COLO829 (cell line): ENCODE measurements around the gene DDR2.
A peak's percentile ranks its signal among the peaks of the same experiment; 100 is the strongest.
"Not testable (repeated sequence)": the region's sequence is repeated elsewhere in the genome, so short reads cannot be mapped to it uniquely, and the experiment has no call there.

Source experiments
- DNase-seq: peaks from one replicate; pipeline ENCODE4 v3.0.0; 2012; ENCODE audit warnings: low spot score

DDR2 gene

GRCh38 chr1:162632217-162632666 lies at the start of gene DDR2:
DDR2 (plus strand) TSS chr1:162632464; CDS start chr1:162719064, 86,600 bp downstream.
- peak; percentile 72 for DNase-seq

- DNase-seq = not testable (repeated sequence)
These were observed 49.4 kb upstream of the DDR2 start for GRCh38 chr1:162582901-162583300.

GRCh38 chr1:162585101-162585500 lies 47.2 kb upstream of the DDR2 start:
- DNase-seq = not testable (repeated sequence)

GRCh38 chr1:162587347-162587746 lies 44.9 kb upstream of the DDR2 start:
- no peak for DNase-seq

- no peak for DNase-seq
These were observed 44.5 kb upstream of the DDR2 start for GRCh38 chr1:162587761-162588260.

GRCh38 chr1:162590101-162590500 lies 42.2 kb upstream of the DDR2 start:
- peak; percentile 98 for DNase-seq

- DNase-seq = peak; percentile 65
These were observed 41.6 kb upstream of the DDR2 start for GRCh38 chr1:162590686-162591085.

- DNase-seq = no peak
These were observed 35.6 kb upstream of the DDR2 start for GRCh38 chr1:162596514-162597170.

- no peak for DNase-seq
These were observed 32.8 kb upstream of the DDR2 start for GRCh38 chr1:162599451-162599850.

- not testable (repeated sequence) for DNase-seq
These were observed 29.1 kb upstream of the DDR2 start for GRCh38 chr1:162603117-162603516.

GRCh38 chr1:162605225-162605927 lies 26.9 kb upstream of the DDR2 start:
- DNase-seq = peak; percentile 97

- no peak for DNase-seq
These were observed 23.0 kb upstream of the DDR2 start for GRCh38 chr1:162609306-162609705.

DNA sequence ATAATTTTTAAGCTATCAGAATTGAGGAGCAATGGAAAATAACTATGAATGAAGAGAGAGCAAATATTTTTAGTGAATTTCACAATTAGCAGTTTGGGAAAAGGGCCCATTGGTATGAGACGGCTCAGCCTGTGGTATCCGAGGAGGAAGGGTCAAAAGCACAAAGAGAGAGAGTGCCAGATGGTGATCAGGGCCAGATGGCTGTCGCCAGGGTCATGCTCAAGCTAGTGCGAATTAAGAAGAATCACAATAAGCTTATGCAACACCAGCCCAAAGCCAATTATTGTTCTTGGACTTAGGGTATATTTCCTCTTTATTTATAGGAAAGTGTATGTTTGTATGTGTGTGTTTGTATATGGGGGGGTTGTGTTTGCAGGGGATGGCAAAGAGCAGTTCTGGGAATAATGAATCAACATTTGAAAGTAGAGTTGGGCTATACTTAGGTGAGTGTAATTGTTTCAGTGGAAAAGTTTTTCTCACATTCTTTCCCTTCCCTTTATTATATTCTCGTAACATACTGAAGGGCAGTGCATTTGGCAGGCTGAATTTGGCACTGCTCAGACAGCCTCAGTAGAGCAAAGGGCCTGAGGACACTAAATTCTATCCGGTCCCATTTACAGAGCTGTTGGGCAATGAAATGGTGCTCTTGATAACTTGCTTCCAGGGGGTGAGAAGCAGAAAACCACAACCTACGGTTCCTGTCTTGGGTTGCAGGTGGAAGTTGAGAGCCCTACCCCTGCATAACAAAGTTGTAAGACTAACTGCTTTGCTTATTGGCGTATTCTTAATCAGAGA lies 19.5 kb upstream of the DDR2 start:
- no peak for DNase-seq

DNA sequence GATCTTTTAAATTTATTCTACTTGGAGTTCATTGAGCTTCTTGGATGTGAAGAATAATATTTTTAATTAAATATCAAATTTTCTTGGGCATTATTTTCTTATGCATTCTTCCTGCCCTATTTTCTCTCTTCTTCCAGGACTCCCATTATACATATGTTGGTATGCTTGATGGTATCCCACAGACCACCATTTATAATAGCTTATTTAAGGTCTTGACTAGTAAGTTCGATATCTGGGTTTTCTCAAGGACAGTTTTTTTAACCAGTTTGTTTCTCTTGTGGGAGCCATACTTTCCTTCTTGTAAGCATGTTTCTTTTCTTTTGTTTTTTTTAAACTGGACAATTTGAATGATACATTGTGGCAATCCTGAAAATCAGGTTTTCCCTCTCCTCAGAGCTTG lies 15.4 kb upstream of the DDR2 start:
- no peak for DNase-seq

DNA sequence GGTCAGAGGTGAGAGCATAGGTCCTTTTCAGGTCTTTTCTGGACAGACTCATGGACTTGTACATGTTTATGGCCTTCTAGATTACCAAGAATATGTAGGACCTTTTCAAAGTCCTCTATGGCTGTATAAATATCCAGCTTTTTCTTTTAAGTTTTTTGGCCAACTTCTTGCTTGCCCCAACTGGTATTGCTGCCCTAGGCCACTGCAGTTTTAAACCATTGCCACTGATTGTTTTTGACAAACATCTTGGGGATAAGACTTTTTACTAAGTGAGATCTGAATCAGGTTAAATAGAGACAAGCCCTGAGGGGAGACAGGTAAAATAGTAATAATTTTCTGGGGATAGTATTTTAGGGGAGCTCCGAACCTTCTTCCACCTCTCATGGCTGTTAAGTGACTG lies 14.8 kb upstream of the DDR2 start:
- DNase-seq = no peak

DNA sequence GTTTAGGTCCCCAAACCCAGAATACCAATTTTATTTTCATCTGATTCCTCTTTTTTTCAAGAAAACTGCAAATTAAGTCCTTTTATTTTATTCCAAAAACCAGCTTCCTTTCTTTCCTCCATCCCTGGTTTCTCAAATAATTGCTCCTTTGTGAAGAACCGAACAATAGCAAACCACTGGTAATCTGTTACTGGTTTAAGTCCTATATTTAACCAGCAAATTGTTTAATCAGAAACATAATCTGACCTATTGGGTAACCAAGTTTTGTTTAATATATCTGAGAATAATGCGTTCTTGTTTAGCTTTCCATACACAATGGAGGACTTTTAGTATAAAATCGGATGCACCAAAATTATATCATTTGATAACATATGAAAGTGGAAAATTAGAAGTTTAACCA lies 13.2 kb upstream of the DDR2 start:
- DNase-seq = peak; percentile 58

GRCh38 chr1:162621256-162621655 lies 11.0 kb upstream of the DDR2 start:
- no peak for DNase-seq

DNA sequence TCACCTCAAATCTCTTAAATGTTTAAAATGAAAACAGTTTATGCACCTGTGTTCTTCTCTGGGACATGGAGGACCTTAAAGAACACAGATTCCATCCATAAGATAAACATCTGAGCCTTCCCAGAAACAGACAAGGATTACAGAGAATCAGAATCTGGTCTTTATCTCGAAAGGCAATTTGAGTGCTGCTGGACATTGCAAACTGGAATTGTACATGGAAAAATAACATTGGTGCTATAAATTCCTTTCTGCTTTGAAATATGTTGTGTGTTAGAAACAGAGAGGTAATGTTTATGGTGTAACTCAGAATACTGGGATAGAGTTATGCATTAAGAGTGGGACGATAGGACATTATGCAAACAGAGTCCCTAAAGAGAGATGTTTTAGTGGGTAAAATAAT lies 6.6 kb upstream of the DDR2 start:
- no peak for DNase-seq

DNA sequence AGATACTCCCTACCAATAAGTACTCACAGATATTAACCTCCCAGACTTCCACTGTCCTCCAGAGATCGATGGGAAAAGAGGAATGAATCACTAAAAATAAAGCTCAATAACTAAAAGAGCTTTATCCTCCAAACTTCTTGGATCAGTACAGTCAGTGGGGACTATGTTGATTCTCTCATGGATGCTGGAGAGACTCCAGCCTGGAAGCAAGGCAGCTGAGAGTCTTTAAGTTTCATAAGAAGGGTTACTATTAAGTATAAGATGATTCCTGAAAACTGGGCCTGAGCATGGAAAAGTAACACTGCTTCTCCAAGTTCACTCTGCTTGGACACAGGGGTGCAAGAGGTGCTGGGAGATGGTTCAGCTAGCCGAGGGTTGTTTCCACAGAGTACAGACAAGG lies 6.2 kb upstream of the DDR2 start:
- no peak for DNase-seq

DNA sequence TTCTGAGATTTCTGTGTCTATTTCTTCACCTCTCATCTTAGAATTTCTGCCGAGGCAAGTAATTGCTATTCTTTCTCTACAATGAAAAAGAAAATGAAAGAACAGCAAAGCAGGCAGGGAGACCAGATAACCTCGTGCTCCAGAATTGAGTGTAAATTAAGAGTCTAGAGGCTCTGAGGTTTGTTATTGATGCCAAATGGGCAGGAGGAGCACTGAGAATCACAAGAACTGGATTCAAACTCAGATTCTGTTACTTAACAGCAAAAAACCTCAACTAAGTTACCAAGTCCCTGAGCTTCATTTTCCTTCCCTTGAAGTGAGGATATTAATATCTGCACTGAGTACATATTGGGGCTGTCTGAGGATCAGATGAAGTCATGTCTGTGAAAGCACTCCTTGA lies 5.5 kb upstream of the DDR2 start:
- DNase-seq = no peak

DNA sequence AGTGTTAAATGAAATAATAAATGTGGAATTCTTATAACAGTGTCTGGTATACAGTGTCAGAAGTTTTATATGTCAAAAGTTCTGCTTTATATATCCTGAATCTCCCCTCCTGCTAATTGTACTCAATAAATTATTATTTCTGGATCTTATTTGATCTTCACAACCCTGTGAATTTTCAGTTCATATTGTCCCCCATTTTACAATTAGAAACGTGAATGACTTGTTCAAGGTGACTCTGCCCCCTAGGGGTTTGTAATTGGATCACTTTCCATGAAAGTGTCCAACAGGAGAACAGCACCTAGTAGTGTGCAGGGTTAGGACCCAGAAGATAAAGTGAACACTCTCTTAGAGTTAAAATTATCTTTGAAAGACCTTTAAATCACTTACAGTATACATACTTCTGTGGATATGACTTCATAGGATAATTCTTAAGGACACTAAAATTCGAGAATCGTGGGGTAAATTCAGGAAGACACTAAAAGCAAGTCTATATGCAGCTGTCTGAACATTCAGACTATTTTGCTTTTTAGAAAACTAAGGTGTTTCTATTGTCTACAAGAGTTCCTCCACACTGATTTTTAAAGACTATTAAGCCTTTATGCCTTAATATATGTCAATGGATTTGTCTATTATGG lies 4.5 kb upstream of the DDR2 start:
- DNase-seq = no peak

DNA sequence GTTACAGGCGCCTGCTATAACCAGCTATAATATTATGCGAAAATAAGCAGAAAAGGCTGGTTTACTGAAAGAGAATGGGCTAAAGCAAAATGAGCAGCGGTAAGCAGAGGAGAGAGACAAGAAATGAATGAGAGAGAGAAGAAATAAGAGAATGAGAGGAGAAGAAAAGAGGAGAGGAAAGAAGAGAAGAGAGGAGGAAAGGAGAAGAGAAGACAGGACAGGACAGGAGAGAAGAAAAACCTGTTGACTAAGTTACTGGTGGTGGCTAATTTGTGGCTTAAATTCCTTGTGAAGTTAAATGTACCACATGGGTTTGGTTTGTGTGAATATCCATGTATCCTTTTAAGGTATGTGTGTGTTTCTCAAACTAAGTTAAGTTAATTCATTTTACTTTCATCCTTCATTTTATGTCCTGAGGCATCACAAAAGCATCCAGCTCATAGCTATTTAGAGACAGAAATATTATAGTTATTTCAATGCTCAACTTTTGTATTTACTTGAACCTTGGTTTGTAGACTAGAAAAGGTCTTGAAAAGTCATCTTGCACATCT lies 3.1 kb upstream of the DDR2 start:
- no peak for DNase-seq
